Endodermal cell (in vitro differentiated cells): ENCODE measurements around the gene OR12D3. TPM values are rescaled to one million over a fixed set of nuclear protein-coding genes. Genes with fewer than 3 reads are reported as not detected.
"Not testable (repeated sequence)": the region's sequence is repeated elsewhere in the genome, so short reads cannot be mapped to it uniquely, and the experiment has no call there.

ENCODE experiments used
- DNase-seq: peaks from one replicate; pipeline ENCODE4 v3.0.0-alpha.2; 2017
- H3K27ac ChIP-seq: 2 replicates; pipeline ENCODE4 v1.5.1; 2013; ENCODE audit warnings: mild to moderate bottlenecking, low read depth, low read length, moderate library complexity
- H3K27me3 ChIP-seq: 2 replicates; pipeline ENCODE4 v1.6.1; 2013; ENCODE audit warnings: mild to moderate bottlenecking, low read length, moderate library complexity; ENCODE audit not compliant: insufficient read depth, control insufficient read depth, poor library complexity, severe bottlenecking
- H3K36me3 ChIP-seq: 2 replicates; pipeline ENCODE4 v1.7.0; 2013; ENCODE audit warnings: mild to moderate bottlenecking, low read length, moderate library complexity; ENCODE audit not compliant: control insufficient read depth, insufficient read depth
- H3K4me1 ChIP-seq: one replicate; pipeline ENCODE4 v1.7.0; 2013; ENCODE audit warnings: low read length; ENCODE audit not compliant: control insufficient read depth, insufficient read depth
- H3K4me3 ChIP-seq: 2 replicates; pipeline ENCODE4 v1.5.1; 2013; ENCODE audit warnings: mild to moderate bottlenecking, low read length, moderate library complexity
- H3K9ac ChIP-seq: 2 replicates; pipeline ENCODE4 v1.6.1; 2013; ENCODE audit warnings: mild to moderate bottlenecking, low read length, moderate library complexity; ENCODE audit not compliant: poor library complexity, severe bottlenecking; ENCODE audit errors: extremely low read depth
- H3K9me3 ChIP-seq: 2 replicates; pipeline ENCODE4 v1.6.1; 2013; ENCODE audit warnings: mild to moderate bottlenecking, low read length, moderate library complexity; ENCODE audit not compliant: control insufficient read depth
- H3K27ac Mint-ChIP-seq: 2 replicates; pipeline ENCODE4 v1.8.0; 2020; ENCODE audit warnings: mixed read lengths
- H3K27me3 Mint-ChIP-seq: 2 replicates; pipeline ENCODE4 v1.8.0; 2021; ENCODE audit warnings: mild to moderate bottlenecking, mixed read lengths; ENCODE audit not compliant: insufficient read depth
- H3K36me3 Mint-ChIP-seq: 2 replicates; pipeline ENCODE4 v1.8.0; 2020; ENCODE audit warnings: low read depth, mixed read lengths
- H3K4me1 Mint-ChIP-seq: 2 replicates; pipeline ENCODE4 v1.8.0; 2020; ENCODE audit warnings: mixed read lengths
- H3K4me3 Mint-ChIP-seq: 2 replicates; pipeline ENCODE4 v1.8.0; 2020; ENCODE audit warnings: mild to moderate bottlenecking, moderate library complexity, mixed read lengths
- H3K9me3 Mint-ChIP-seq: 2 replicates; pipeline ENCODE4 v1.8.0; 2020; ENCODE audit warnings: mild to moderate bottlenecking, mixed read lengths
- CTCF ChIP-seq: fragments of 200-600 bp; sonication (generic); conservative IDR thresholded peaks from 2 replicates; pipeline ENCODE4 v1.5.0; 2021; ENCODE audit warnings: antibody characterized with exemption, mild to moderate bottlenecking
- WGBS, 2 experiments: methylation state at CpG; one replicate each; pipeline versions ENCODE4 v1.1.5 to v1.1.7; 2013; ENCODE audit warnings: missing lambda C conversion rate in 2 of 2, mixed read lengths in 1 of 2; ENCODE audit not compliant: insufficient coverage in 1 of 2, insufficient read length in 1 of 2; 5-methylcytosine and 5-hydroxymethylcytosine counted together
- total RNA-seq, 2 donors: library from RNA; stranded (reverse); fragmentation: NEBNext Ultra II Directional in 1 of 2; extraction: Animal tissue kit (Norgen Biotek cat#: 25700) in 1 of 2; gene quantifications; 2 replicates in 1 of 2; 3 replicates in 1 of 2; pipeline ENCODE4 v1.2.1, GENCODE V29; 2021

Gene OR12D3
- total RNA-seq, 2 donors from 2014 or later = not detected

GRCh38 chr6:29354980-29355379, 20.1 kb downstream of the OR12D3 start:
- Histone ChIP-seq H3K9ac (no peak overlapping the region), H3K4me3 (no peak overlapping the region), H3K9me3 (peaks cover 6% of the 10 kb centered on the region), H3K27me3 (no peaks in the 10 kb centered on the region), H3K36me3 (no peaks in the 10 kb centered on the region), H3K4me1 (no peaks in the 10 kb centered on the region), H3K27ac (no peak overlapping the region)
- no peak overlapping the region for H3K27ac Mint-ChIP-seq
- peaks cover 3% of the 10 kb centered on the region for H3K27me3 Mint-ChIP-seq
- H3K4me3 Mint-ChIP-seq = no peak overlapping the region
- no peak for TF ChIP-seq CTCF
- H3K4me1 Mint-ChIP-seq = peaks cover 2% of the 10 kb centered on the region
- no peak for DNase-seq
- H3K36me3 Mint-ChIP-seq = no peaks in the 10 kb centered on the region
- peaks cover 5% of the 10 kb centered on the region for H3K9me3 Mint-ChIP-seq

GRCh38 chr6:29349348-29349747, 25.7 kb downstream of the OR12D3 start:
- not testable (repeated sequence) for H3K4me3 ChIP-seq, H3K27me3 Mint-ChIP-seq, H3K36me3 ChIP-seq, H3K36me3 Mint-ChIP-seq, DNase-seq, H3K4me1 ChIP-seq, H3K9me3 Mint-ChIP-seq, H3K27ac ChIP-seq, H3K4me1 Mint-ChIP-seq, H3K27ac Mint-ChIP-seq, H3K9ac ChIP-seq, H3K4me3 Mint-ChIP-seq, H3K9me3 ChIP-seq, H3K27me3 ChIP-seq
- 90 to 98% methylated on average over 3 of the region's 3 CpGs for WGBS, 2 experiments

- Histone ChIP-seq H3K9ac (no peak overlapping the region), H3K27me3 (no peaks in the 10 kb centered on the region), H3K27ac (no peak overlapping the region), H3K9me3 (no peaks in the 10 kb centered on the region), H3K4me1 (no peaks in the 10 kb centered on the region), H3K36me3 (no peaks in the 10 kb centered on the region), H3K4me3 (no peak overlapping the region)
- no peak for DNase-seq
- peaks cover 13% of the 10 kb centered on the region for H3K4me1 Mint-ChIP-seq
- no peak overlapping the region for H3K4me3 Mint-ChIP-seq
- no peak overlapping the region for H3K27ac Mint-ChIP-seq
- H3K9me3 Mint-ChIP-seq = no peaks in the 10 kb centered on the region
- no peaks in the 10 kb centered on the region for H3K36me3 Mint-ChIP-seq
- H3K27me3 Mint-ChIP-seq = no peaks in the 10 kb centered on the region
- TF ChIP-seq CTCF = no peak
- 97 to 100% methylated on average over 3 of the region's 3 CpGs for WGBS, 2 experiments
Measured at GRCh38 chr6:29345380-29345779, 29.7 kb downstream of the OR12D3 start.

GRCh38 chr6:29336269-29336668, 38.8 kb downstream of the OR12D3 start:
- H3K27me3 Mint-ChIP-seq = no peaks in the 10 kb centered on the region

More at GRCh38 chr6:29336269-29336668, 38.8 kb downstream of the OR12D3 start:
- no peak overlapping the region for H3K27ac ChIP-seq
- no peaks in the 10 kb centered on the region for H3K36me3 Mint-ChIP-seq
- H3K4me1 Mint-ChIP-seq = peaks cover 4% of the 10 kb centered on the region
- H3K4me1 ChIP-seq = no peaks in the 10 kb centered on the region
- no peak overlapping the region for H3K4me3 Mint-ChIP-seq
- H3K27me3 ChIP-seq = peaks cover 3% of the 10 kb centered on the region
- H3K9ac ChIP-seq = no peak overlapping the region
- H3K9me3 ChIP-seq = no peaks in the 10 kb centered on the region
- H3K4me3 ChIP-seq = no peak overlapping the region
- no peak overlapping the region for H3K27ac Mint-ChIP-seq
- no peaks in the 10 kb centered on the region for H3K9me3 Mint-ChIP-seq
- WGBS, 2 experiments = 88% methylated on average over 2 of the region's 2 CpGs; no CpG with 5 or more reads in 1 of the 2 experiments
- TF ChIP-seq CTCF = no peak
- DNase-seq = no peak
- no peaks in the 10 kb centered on the region for H3K36me3 ChIP-seq
